A549 treated with AZD2906 at 1 μM for 4 hours (cell line): ENCODE measurements around the gene ZNF91. TPM values are rescaled to one million over a fixed set of nuclear protein-coding genes. Genes with fewer than 3 reads are reported as not detected.

Experiments used
- total RNA-seq: library from RNA; stranded (reverse); fragments of 200-300 nt; extraction: Qiagen RNA extraction; gene quantifications from 5 replicates; pipeline ENCODE4 v1.2.3, GENCODE V29; 2022

Gene ZNF91
- total RNA-seq = 0.09 to 0.38 TPM (median 0.15 TPM) in 5 replicates

DNA sequence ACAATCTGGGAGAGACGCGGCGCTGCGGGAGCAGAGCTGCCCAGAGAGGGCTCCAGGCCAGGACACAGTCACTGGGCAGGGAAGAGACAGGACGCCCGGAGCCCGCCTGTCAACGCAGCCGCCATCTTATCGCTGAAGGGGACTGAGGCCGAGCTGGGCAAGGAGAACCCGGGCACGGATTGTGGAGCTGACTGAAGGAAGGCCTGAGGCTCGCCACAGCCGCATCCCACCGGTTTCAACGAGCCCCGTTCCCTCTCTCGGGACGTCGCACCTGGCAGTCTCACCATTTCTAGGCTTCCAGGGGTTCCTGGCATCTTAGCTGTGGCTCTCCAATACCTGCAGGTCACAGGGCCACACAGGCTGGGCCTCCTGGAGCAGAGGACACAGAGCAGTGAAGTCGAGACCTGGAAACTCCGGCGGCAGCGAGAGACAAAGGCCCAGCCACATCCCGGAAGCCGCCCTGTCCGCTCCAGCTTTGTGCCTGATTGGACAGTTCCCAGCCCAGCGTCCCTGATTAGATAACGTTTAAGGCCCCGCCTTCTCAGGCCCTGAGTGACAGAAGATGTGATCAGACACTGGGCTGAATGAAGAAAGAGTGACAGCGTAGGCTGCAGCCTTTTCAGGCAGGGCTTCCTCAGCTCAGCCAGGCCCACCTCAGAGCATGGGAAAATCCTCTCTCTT is at the start of gene ZNF91:
ZNF91 (minus strand) TSS at position 431 of the 681 bp plus-strand sequence; CDS start at position 314, 117 bp downstream.

Other genes with a start within 250 kb of the ZNF91 start
- gene ZNF724, start 145.1 kb downstream of the ZNF91 start, total RNA-seq = 0.41 to 1.0 TPM (median 0.63 TPM) in 5 replicates